ENCODE results near the gene ANKRD60. TPM values are rescaled to one million over a fixed set of nuclear protein-coding genes. Genes with fewer than 3 reads are reported as not detected.

Gene ANKRD60
- total RNA-seq, 4 donors from 2014 or later, result not detected

DNA sequence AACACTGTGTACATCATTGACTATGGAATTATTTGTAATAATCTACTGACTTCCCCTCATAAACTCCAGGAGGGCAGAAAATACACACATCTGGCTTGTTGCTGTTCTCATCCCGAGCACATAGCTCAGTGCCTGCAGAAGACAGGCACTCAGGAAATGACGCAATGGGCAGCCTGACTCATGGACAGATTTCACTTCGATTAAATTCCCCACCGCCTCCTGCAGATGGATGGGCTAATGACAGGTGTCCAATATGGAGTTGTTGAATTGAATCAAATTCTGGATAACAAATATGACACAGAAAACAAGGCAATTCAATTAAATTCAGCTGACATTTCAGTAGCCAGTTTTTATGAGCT lies 9.1 kb downstream of the ANKRD60 start:
- intact Hi-C loops (cut with DNase I; ENCODE audit: low total_unique reads), result loop anchor here (10.0 kb wide), 1 partner anchor 705 kb away; no protein-coding TSS in a partner anchor

DNA sequence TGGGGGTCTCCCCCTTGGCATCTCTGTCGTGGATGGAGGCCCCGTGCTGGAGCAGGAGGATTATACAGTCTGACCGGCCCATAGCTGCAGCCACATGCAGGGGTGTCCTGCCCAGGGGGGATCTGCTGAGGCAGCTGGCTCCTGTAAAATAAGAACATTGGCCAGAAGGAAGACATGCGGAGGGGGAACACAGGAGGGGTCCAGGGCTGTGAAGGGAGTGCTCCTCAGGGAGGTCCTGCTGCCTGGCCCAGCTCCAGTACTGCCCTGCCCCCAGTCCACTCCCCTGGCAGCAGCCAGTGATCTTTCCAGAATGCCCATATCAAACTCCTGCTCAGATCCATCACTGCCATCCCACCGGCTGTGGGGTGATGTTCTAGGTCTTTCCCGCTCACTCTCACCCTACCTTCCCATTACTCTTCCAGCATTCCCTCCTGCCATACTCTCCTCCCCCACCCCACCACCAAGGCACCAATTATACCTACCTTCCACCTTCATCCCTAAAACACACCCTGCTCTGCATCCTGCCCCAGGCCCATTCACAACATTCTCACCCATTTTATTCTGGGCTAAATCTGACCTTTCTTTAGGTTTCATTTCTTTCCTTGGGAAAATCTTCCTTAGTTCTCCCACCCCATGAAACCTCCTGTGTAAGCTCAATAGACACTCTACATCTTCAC lies 9.7 kb downstream of the ANKRD60 start:
- WGBS, 2 donors, result 52% methylated on average over 6 of the region's 6 CpGs
- no peak for TF ChIP-seq POLR2A (IDR thresholded peaks at IDR 0.05)
- TF ChIP-seq CTCF (IDR thresholded peaks at IDR 0.05), result no peak
- intact Hi-C loops (cut with DNase I; ENCODE audit: low total_unique reads), result loop anchor here (10.0 kb wide), 1 partner anchor 704 kb away; no protein-coding TSS in a partner anchor
- no peak for DNase-seq (ENCODE audit: low spot score in 2 of 2)
- H3K4me3 ChIP-seq (ENCODE audit: low read depth, poor library complexity, severe bottlenecking), result no peak overlapping the region

More for the DNA sequence above, 9.1 kb downstream of the ANKRD60 start:
- WGBS, 2 donors, result 61 to 67% methylated on average over 4 of the region's 4 CpGs
- H3K4me3 ChIP-seq (ENCODE audit: low read depth, poor library complexity, severe bottlenecking), result no peak overlapping the region
- TF ChIP-seq CTCF (IDR thresholded peaks at IDR 0.05), result no peak
- no peak for TF ChIP-seq POLR2A (IDR thresholded peaks at IDR 0.05)
- DNase-seq (ENCODE audit: low spot score in 2 of 2), result no peak

GRCh38 chr20:58216334-58216733 lies 12.1 kb downstream of the ANKRD60 start:
- 52 to 59% methylated on average over 4 of the region's 4 CpGs for WGBS, 2 donors
- intact Hi-C loops (cut with DNase I; ENCODE audit: low total_unique reads), result loop anchor here (10.0 kb wide), 1 partner anchor 702 kb away; no protein-coding TSS in a partner anchor

GRCh38 chr20:58215116-58215515 lies 13.3 kb downstream of the ANKRD60 start:
- no peak for DNase-seq (ENCODE audit: low spot score in 2 of 2)
- intact Hi-C loops (cut with DNase I; ENCODE audit: low total_unique reads), result loop anchor here (10.0 kb wide), 1 partner anchor 700 kb away; no protein-coding TSS in a partner anchor
- WGBS, 2 donors, result 76 to 87% methylated on average over 6 of the region's 6 CpGs
- TF ChIP-seq POLR2A (IDR thresholded peaks at IDR 0.05), result no peak
- no peak for TF ChIP-seq CTCF (IDR thresholded peaks at IDR 0.05)
- no peak overlapping the region for H3K4me3 ChIP-seq (ENCODE audit: low read depth, poor library complexity, severe bottlenecking)

More at GRCh38 chr20:58216334-58216733, 12.1 kb downstream of the ANKRD60 start:
- no peak for TF ChIP-seq CTCF (IDR thresholded peaks at IDR 0.05)
- no peak for TF ChIP-seq POLR2A (IDR thresholded peaks at IDR 0.05)
- no peak for DNase-seq (ENCODE audit: low spot score in 2 of 2)
- no peak overlapping the region for H3K4me3 ChIP-seq (ENCODE audit: low read depth, poor library complexity, severe bottlenecking)

DNA sequence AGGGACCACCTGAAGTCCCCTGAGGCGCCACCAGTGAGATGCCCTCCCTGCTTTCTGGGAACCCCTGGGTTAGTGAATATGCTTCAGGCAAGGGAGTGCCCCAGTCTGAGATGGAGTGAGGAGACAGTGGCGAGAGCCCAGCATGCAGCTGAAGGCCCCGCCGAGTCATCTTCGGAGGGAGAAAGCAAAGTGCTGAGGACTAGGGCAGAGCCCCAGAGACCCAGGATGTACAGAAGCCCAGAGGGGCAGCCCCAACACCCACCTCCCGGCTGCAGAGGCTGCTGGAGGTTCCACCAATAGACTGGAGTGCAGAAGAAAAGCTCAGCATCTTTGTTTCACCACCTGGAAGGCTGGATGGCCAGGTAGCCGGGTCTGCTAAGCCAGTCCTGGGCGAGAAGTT lies 14.1 kb downstream of the ANKRD60 start:
- no peak for TF ChIP-seq CTCF (IDR thresholded peaks at IDR 0.05)
- TF ChIP-seq POLR2A (IDR thresholded peaks at IDR 0.05), result no peak
- H3K4me3 ChIP-seq (ENCODE audit: low read depth, poor library complexity, severe bottlenecking), result no peak overlapping the region
- intact Hi-C loops (cut with DNase I; ENCODE audit: low total_unique reads), result loop anchor here (10.0 kb wide), 1 partner anchor 700 kb away; no protein-coding TSS in a partner anchor
- 80 to 85% methylated on average over 8 of the region's 8 CpGs for WGBS, 2 donors
- no peak for DNase-seq (ENCODE audit: low spot score in 2 of 2)

Measured in lower leg skin (tissue), 4 donors.